HG03432 (cell line): Measurements from ENCODE around the gene MAPKBP1.

Source experiments
- ATAC-seq: cut with Tn5 transposase; IDR thresholded peaks from one replicate; pipeline ENCODE4 v1.9.1; 2021; ENCODE audit warnings: mild to moderate bottlenecking, moderate library complexity; ENCODE audit not compliant: unreplicated experiment

The MAPKBP1 gene

DNA sequence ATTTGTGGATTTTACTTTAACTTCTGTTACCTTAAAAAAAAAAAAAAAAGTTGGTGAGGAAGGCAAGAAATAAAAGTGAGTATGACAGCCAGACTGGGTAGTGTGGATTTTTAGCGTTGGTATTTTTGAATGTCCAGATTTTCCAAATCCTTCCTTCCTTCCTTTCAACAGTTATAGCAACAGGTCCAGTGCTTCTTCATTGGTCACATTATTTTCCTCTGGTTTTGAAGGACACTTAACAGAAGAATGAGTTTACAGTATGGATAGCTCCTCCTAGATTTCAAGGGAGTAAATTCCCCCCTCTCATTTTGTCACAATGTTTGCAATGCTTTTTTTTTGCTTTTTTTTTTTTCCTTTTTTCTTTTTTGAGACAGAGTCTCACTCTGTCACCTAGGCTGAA, 6.4 kb downstream of the MAPKBP1 start:
- ATAC-seq = no peak

DNA sequence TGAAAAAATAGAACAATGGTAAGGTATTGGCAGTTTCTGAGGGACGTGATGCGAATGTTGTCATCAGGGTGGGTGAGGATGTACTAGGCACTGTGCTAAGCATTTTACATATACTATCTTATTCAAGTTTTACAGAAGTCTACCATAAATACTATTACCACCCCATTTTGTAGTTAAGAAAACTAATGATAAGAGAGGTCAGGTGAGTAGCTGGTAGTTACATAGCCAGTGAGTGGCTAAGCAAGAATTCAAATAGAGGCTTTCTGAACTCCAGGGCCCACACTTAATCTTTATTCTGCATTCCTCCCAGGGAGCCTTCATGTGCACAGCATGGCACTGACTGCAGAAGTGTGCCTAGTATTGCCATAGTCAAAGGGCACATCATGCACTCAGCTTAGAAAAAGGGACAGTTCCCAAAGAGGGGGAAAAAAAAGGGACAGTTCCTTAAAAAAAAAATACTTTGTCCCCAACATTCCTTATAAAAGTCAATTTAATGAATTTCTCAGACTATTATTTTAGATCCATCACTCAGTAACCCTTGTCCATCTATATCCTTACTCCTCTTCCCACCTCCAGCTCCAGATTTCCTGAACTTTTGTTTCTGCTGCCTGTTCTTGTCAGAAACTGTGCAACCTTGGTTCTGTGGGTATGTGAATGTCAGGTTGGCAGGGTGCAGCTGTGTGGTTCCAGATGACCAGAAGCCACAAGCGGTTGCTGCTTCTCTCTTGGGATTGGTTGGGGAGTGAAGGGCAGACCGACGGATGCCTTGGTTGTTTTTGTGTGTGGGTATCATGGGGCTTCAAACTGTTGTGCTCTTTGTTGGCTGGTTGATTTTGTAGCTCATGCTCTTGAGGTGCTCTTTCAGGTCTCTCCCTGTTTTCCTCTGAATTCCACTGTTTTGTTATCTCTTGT, 8.3 kb downstream of the MAPKBP1 start:
- no peak for ATAC-seq

- no peak for ATAC-seq
Measured at GRCh38 chr15:41783296-41783695, 9.0 kb downstream of the MAPKBP1 start.

DNA sequence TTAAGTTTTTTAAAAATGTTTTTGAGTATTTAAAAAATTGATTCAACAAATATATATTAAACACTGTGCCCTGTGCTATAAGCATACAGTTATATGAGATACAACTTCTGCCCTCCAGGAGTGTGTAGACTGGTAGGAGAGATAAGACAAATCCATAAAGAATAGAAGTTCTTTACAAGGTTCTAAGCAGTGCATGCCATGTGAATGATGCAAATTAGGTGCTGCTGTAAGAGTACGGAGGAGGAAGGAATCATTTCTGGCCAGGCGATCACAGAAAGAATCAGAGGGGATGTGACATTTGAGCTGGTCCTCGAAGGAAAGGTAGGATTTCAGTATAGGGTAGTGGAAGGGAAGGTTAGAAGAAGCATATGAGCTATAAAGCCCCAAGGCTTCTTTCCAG, 14.0 kb downstream of the MAPKBP1 start:
- ATAC-seq = no peak

GRCh38 chr15:41789236-41789635, 15.0 kb downstream of the MAPKBP1 start:
- ATAC-seq = no peak

DNA sequence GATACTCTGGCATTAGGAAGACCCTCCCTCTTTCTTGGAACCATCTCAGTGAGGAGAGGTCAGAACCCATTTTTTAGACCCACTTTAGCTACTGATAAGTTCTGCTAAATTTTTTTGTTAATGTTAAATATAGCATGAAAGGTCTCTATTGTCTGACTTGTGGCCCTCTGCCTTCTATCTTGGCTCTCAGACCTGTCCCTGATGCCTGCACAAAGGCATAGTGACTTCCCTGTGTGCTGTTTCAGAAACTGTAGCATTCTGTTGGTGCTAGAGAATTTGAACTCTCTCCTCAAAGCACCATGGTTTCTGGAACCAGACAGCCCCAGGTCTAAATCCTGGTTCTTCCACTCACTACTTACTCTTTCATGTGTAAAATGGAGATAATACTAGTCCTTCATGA, 15.4 kb downstream of the MAPKBP1 start:
- no peak for ATAC-seq

- no peak for ATAC-seq
Measured at GRCh38 chr15:41790169-41790568, 15.9 kb downstream of the MAPKBP1 start.

GRCh38 chr15:41790756-41791546, 16.7 kb downstream of the MAPKBP1 start:
- ATAC-seq = no peak

DNA sequence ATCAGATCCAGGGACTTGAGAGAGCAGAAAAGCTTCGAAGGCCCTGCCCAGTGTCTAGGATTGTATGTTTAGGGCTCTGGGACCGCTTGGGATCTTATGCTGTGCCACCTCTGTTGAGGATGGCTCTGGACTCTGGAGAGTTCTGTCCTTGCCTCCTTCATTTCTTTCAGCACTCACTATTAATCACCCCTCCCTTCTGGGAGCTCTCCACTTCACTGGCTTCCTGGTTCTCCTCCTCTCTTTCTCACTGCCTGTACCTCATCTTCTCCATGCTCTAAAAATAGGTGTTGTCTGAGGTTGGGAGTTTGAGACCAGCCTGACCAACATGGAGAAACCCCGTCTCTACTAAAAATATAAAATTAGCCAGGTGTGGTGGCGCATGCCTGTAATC, 17.3 kb downstream of the MAPKBP1 start:
- no peak for ATAC-seq

GRCh38 chr15:41792000-41792637, 17.8 kb downstream of the MAPKBP1 start:
- ATAC-seq = no peak

DNA sequence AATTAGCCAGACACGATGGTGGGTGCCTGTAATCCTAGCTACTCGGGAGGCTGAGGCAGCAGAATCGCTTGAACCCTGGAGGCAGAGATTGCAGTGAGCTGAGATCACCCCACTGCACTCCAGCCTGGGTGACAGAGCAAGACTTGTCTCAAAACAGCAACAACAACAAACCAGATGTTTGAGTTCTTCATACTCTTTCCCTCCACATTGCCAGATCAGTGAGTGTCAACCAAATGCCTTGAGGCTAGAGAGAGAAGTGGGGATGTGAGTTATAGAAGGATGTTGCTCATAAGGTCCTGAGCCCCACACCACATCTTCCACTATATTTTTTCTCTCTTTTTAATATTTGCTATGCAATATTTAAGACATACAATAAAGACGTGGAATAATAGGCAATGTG, 19.8 kb downstream of the MAPKBP1 start:
- no peak for ATAC-seq

GRCh38 chr15:41795996-41796856, 21.9 kb downstream of the MAPKBP1 start:
- ATAC-seq = no peak

GRCh38 chr15:41797201-41797944, 23.1 kb downstream of the MAPKBP1 start:
- no peak for ATAC-seq

DNA sequence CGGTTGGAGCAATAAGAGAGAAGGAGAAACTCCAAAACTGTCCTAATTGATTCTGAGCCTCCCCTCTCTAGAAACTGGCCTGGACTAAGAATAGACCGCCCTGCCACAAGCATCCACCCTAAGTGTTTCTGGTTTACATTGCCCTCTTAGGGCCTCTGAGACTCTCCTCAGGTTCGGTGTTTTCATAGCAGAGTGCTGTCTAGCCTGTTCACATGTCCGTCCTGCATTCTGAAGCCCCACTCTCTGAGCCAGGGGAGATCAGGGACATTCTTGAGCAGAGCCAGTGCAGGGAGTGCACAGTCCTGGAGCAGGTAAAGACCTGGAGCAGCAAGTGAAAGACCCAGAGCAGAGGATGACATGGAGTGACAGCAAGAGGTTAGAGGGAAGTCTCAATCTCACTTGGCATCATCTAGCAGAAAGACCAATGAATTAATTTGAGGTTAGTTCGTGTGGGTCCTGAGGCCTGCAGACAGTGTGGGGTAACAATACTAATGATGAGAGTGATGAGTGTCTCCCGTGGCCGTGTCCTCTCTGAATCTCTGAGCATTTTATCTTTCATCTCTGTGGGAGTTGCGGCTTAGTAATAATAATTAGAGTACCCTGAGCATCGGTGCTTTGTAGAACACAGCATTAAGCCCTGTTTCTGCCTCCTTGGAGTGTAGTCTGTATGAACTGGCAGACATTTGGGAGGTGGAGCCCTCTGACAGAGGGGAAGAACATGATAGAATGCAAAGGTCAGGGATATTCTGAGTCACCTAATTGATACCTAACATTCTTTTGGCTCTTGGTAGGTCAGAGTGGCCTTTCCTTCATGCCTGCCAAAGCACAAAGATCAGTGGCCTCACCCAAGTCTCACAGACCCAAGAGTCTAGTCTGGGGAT, 24.6 kb downstream of the MAPKBP1 start:
- no peak for ATAC-seq

DNA sequence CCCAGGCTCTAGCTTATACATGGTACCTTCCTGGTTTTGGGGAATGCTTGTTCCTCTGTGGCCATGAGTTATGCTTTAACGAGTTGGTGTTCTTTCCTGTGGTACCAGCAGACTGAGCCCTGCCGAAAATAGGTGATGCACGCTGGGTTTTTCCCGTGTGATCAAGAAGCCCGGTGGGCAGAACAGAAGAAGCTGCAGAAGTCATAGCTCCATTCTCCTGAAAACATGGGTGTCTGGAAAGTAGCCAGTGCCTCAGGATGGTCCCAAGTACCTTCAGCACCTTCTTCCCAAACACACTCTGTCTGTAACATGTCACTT, 25.2 kb downstream of the MAPKBP1 start:
- ATAC-seq = no peak

DNA sequence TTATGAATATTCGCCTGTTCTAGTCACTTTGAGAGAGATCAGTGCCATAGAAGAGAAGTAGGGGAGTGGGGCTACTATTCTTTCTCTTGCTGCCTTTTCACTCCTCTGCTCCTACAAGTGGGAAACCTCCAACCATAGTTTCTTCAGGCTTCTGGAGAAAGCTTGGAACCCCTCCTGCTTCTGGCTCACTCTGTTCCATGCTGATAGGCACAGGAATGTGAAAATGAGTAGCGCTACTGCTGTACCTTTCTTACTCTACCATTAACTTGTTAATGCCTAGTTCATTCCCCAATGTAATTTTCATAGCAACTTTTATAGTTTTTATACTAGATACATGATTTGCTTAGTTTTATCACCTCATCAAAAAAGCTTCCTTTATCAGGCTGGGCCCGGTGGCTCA, 26.9 kb downstream of the MAPKBP1 start:
- ATAC-seq = no peak

DNA sequence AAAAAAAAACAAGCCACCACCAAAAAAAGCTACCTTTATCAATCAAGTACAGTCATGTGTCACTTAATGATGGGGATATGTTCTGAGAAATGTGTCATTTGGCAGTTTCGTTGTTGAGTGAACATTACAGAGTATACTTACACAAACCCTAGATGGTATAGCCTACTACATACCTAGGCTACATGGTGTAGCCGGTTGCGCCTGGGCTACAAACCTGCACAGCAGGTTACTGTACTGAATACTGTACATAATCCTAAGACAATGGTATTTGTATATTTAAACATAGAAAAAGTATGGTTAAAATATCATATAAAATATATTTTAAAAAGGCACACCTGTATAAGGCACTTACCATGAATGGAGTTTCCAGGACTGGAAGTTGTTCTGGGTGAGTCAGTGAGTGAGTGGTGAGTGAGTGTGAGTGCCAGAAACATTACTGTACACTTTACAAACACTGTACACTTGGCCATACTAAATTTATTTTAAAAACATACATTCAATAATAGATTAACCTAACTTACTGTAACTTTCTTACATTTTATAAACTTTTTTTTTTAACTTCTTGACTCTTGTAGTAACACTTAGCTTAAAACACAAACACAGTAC, 27.7 kb downstream of the MAPKBP1 start:
- ATAC-seq = no peak

- ATAC-seq = no peak
Measured at GRCh38 chr15:41804361-41804760, 30.1 kb downstream of the MAPKBP1 start.
